GM19372 (cell line): ENCODE results near the gene BAZ2A.
"Not testable (repeated sequence)": the region's sequence is repeated elsewhere in the genome, so short reads cannot be mapped to it uniquely, and the experiment has no call there.

Source experiments
- ATAC-seq: cut with Tn5 transposase; IDR thresholded peaks from one replicate; pipeline ENCODE4 v1.9.1; 2021; ENCODE audit warnings: mild to moderate bottlenecking, low read depth, moderate library complexity; ENCODE audit not compliant: unreplicated experiment

The BAZ2A gene

GRCh38 chr12:56599797-56600196 lies 30.3 kb downstream of the BAZ2A start:
- ATAC-seq: no peak

GRCh38 chr12:56599041-56599440 lies 31.1 kb downstream of the BAZ2A start:
- ATAC-seq: no peak

- ATAC-seq: no peak
These were observed 33.3 kb downstream of the BAZ2A start for GRCh38 chr12:56596815-56597214.

GRCh38 chr12:56593909-56594621 lies 36.1 kb downstream of the BAZ2A start:
- ATAC-seq: no peak

- ATAC-seq: no peak
These were observed 38.2 kb downstream of the BAZ2A start for GRCh38 chr12:56591961-56592360.

GRCh38 chr12:56591126-56591525 lies 39.0 kb downstream of the BAZ2A start:
- no peak for ATAC-seq

GRCh38 chr12:56590237-56590830 lies 39.8 kb downstream of the BAZ2A start:
- no peak for ATAC-seq

GRCh38 chr12:56589783-56590182 lies 40.3 kb downstream of the BAZ2A start:
- no peak for ATAC-seq

- no peak for ATAC-seq
These were observed 45.0 kb downstream of the BAZ2A start for GRCh38 chr12:56585098-56585497.

GRCh38 chr12:56581418-56582145 lies 48.5 kb downstream of the BAZ2A start:
- no peak for ATAC-seq

- no peak for ATAC-seq
These were observed 51.1 kb downstream of the BAZ2A start for GRCh38 chr12:56578983-56579546.

- ATAC-seq: not testable (repeated sequence)
These were observed 52.9 kb downstream of the BAZ2A start for GRCh38 chr12:56577248-56577647.

GRCh38 chr12:56574210-56574609 lies 55.9 kb downstream of the BAZ2A start:
- ATAC-seq: no peak

GRCh38 chr12:56572288-56572687 lies 57.8 kb downstream of the BAZ2A start:
- no peak for ATAC-seq

GRCh38 chr12:56571121-56571520 lies 59.0 kb downstream of the BAZ2A start:
- ATAC-seq: no peak

- ATAC-seq: no peak
These were observed 62.0 kb downstream of the BAZ2A start for GRCh38 chr12:56568146-56568545.

- ATAC-seq: peak; percentile 64
These were observed 64.5 kb downstream of the BAZ2A start for GRCh38 chr12:56565510-56566101.

- ATAC-seq: no peak
These were observed 79.1 kb downstream of the BAZ2A start for GRCh38 chr12:56551070-56551469.

GRCh38 chr12:56546680-56547079 lies 83.4 kb downstream of the BAZ2A start:
- ATAC-seq: no peak
